HG03103 (cell line): ENCODE measurements around the gene SUGP1.

Experiments used
- ATAC-seq: cut with Tn5 transposase; IDR thresholded peaks from one replicate; pipeline ENCODE4 v1.9.1; 2021; ENCODE audit warnings: low read depth; ENCODE audit not compliant: unreplicated experiment

SUGP1 gene

DNA sequence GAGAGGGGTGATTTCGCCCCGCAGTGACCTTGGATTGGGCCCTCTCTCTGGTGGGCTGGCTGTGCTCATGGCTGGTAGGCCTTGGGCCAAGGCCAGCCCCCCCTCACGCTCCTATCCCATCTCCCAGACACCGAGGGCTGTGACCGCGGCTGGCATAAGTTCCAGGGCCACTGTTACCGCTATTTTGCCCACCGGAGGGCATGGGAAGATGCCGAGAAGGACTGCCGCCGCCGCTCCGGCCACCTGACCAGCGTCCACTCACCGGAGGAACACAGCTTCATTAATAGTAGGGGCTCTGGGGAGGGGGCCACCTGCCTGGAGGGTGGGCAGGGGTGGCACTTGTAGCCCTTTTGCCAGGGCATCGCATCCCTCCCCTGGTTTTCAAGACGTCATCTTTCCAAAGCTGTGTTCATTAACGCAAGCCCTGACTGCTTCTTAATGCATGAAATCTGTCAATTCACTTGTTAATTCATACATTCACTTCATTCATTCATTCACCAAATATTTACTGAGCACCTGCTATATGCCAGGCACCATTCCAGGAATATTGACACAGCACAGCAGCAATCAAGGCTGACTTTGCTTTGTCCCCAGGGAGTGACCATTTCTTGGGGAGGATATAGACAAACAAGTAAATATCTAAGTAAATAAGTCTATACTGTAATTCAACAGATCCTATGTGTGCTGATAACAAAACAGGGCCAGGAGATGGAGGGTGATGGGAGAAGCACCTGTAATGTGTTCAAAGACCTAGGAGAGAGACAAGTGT is 82.0 kb downstream of the SUGP1 start:
- no peak for ATAC-seq

DNA sequence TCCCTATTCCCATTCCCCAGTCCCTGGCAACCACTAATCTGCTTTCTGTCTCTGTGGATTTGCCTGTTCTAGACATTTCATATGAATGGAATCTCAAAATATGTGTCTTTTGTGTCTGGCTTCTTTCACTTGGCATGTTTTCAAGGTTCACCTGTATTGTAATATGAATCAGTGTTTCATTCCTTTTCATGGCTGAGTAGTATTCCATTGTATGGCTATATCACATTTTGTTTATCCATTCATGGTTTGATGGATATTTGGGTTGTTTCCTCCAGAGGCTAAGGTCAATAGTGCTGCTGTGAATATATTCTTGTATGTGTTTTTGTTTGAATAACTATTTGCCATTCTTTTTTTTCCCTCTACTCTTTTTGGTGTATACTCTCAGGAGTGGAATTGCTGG is 84.1 kb downstream of the SUGP1 start:
- ATAC-seq = no peak

DNA sequence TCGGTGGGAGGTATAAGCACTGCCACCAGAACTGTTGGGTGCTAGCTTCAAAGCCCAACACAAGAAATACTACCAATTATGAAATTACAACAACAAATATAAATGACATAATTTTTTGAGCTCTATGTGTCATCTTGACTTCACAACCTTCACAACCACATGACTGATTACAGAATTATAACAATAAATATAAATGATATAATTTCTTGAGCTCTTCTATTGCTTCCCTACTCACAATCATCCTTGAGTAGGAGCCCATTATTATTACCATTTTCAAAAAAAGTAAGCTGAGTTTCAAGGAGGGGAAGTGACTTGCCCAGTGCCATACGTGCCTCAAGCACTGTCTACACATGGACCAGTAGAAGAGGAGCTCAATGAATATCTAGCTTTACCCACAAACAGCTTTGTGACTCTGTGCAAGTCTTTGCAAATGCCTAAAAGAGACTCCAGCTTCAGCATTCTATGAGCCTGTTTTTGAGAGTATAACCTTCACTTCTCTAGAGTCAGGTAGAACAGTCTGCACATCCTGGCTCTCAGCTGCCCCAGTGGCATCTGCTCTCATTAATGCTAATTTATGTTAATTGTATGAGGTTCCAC is 86.0 kb downstream of the SUGP1 start:
- no peak for ATAC-seq

DNA sequence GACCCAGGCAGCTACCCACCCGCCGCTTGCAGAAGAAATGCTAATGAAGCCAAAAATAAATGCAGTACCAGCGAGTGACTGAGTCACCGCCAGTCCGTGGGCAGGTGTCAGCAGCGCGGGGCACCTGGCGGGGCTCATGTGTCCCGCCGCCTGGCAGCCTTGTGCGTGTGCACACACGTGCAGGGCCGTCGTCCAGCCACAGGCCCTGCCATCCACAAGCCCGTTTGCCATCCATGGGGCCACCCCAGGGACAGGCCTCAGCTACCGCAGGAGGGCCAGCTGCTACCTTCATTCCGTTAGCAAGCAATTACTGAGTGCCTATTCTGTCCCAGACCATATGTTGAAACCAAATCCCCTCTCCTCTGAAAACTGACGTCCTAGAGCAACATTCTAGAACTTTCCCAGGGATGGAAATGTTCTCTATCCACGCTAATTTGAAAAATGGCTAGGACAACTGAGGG is 88.0 kb downstream of the SUGP1 start:
- no peak for ATAC-seq

DNA sequence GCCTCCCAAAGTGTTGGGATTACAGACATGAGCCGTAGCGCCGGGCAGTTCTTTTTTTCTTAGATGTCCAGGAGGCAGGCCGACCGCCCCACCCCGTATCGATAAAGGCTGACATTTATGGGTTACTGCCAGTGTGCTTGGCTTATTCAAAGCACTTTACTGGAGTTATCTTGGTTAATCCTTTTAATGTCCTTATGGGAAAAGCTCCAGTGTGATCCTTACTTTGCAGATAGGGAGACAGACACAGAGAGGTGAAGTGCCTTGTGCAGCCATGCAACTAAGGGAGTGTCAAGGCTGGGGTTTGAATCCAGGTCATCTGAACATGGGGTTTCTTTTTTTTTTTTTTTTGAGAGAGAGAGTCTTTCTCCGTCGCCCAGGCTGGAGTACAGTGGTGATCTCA is 89.3 kb downstream of the SUGP1 start:
- no peak for ATAC-seq

DNA sequence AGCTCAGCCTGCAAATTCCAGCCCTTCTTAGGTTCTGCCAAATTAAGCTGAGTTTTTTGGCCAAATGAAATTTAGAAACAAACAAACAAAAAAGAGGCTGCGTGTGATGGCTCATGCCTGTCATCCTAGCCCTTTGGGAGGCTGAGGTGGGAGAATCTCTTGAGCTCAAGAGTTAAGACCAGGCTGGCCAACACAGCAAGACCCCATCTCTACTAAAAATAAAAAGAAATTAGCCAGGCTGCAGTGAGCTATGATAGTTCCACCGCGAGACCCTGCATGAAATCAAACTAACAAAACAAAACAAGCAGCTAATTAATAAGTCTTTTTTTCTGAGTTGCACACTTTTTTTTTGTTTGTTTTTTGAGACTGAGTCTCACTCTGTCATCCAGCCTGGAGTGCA is 90.6 kb downstream of the SUGP1 start:
- no peak for ATAC-seq

DNA sequence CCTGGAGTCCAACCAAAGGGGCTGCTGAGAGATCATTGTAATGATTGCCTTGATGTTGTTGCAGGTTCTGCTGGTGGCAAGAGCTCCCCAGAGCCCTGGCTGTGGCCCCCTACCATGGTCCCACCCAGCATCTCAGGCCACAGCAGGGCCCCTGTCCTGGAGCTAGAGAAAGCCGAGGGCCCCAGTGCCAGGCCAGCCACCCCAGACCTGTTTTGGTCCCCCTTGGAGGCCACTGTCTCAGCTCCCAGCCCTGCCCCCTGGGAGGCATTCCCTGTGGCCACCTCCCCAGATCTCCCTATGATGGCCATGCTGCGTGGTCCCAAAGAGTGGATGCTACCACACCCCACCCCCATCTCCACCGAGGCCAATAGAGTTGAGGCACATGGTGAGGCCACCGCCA is 93.1 kb downstream of the SUGP1 start:
- ATAC-seq = no peak

DNA sequence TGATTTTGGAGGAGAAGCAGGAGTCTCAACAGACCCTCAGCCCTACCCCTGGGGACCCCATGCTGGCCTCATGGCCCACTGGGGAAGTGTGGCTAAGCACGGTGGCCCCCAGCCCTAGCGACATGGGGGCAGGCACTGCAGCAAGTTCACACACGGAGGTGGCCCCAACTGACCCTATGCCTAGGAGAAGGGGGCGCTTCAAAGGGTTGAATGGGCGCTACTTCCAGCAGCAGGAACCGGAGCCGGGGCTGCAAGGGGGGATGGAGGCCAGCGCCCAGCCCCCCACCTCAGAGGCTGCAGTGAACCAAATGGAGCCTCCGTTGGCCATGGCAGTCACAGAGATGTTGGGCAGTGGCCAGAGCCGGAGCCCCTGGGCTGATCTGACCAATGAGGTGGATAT is 93.6 kb downstream of the SUGP1 start:
- no peak for ATAC-seq

DNA sequence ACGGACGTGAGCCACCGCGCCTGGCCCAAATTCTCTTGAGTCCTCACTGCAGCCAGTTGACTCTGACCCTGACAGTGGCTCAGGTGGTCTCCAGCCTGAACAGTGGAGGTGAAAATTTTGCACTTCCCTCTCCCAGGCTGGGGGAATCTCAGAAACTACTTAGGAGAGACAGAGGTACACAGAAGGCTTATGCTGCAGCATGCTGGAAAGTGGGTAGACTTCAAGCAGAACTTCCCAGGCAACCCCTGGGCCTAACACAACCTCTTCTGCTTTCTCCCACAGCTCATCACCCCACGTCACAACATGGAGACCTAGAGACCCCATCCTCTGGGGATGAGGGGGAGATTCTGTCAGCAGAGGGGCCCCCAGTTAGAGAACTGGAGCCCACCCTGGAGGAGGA is 94.1 kb downstream of the SUGP1 start:
- ATAC-seq = no peak
